Measurements from ENCODE around the gene PKHD1.

The PKHD1 gene

DNA sequence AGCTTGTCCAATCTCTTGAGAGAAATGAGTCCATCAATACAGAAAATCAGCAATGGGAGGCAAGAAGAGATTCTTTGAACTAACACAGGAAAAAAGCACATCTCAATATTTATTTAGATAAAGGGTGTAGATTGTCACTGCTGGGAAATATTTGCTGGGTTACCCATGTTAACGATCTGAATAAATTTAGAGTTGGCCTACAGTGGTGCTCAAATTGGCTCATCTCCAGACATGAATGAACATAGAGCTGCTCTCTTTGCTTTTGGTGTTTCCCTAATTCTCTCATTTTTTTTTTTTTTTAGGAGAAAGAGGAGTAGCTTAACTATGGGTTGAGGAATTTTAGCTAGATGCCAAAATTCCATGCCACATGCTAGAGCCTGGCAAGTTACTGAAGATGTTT, 471.2 kb downstream of the PKHD1 start:
- DNase-seq (ENCODE audit: low spot score) = no peak

DNA sequence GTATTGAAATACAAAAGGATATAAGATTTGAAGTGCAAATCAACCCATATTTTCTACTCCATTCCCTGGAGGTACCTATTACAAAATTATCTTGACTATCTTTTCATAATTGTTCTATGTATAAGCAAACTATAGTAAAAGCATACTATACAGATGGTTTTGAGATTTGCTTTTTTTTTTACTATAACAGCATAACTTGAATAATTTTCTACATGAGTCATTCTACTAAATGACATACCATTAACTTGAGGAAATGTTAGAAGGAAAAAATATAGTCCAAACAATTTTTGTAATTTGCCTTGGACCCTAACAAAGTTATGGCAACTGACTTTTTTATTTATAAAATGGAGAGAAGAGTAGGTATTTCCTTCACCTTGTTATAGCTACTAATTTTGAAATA, 472.7 kb downstream of the PKHD1 start:
- DNase-seq (ENCODE audit: low spot score) = no peak

DNA sequence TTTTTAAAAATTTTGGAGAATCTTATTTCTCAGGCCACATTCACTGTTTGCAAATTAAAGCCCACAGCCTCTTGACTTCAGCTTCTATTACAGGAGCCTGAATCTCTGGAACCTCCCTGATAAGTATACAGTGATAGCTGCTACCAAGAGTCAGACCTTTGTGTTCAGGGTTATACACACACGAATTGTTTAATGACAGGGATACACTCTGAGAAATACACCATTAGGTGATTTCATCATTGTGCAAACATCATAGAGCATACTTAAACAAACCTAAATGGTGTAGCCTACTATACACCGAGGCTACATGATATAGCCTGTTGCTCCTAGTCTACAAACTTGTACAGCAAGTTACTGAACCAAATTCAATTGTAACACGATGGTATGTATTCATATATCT, 473.9 kb downstream of the PKHD1 start:
- DNase-seq (ENCODE audit: low spot score) = no peak

DNA sequence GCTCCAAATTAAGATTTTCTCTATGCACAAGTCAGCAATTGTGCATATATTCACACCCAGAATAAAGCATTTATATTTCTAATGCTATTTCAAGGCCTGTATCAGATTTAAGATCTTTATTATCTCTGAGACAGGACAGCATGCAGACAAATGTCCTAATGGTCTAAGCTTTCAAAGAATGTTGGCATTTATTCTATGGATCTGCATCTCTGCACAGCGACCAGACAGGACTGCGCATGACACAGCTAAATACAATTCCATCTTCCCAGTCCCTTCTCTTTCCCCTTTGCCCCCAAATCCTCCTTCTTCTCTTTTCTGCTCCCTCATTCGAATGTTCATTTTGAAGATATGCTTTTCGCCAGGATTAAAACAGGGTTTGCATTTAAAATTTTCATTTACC, 478.5 kb downstream of the PKHD1 start:
- DNase-seq (ENCODE audit: low spot score) = no peak

DNA sequence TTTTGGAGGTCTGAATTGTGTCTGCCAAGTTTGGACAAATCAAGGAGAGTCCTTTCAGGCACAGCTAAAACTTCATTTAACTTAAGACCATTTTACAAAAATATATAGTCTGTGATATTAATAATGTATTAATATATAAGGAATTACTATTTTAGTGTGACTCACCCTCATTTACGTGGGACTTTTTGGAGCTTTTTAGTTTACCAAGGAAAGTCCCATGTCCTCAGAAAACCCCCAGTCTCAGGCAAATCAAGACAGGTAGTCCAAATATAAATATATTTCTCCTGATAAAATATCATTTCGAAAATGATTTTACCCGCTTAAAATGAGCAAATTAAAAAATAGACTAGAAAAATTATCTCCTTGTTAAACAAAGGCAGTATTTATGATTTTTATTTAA, 479.0 kb downstream of the PKHD1 start:
- no peak for DNase-seq (ENCODE audit: low spot score)

DNA sequence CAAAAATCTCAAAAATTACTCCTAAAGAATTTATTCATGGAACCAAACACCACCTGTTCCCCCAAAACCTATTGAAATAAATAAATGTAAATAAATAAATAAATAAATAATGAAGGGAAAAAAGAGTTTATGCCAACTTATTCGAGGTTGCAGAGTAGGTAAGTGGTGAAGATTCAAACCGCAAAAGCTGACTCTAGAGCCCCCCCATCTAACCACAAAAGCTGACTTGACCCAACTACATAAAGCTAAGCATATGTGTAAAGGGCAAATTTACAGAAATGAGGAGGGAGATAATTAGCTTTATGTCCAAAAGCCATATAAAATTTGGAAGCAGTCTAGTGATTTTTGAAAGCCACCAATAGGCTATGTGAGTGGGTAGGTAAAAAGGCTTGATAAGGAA, 486.9 kb downstream of the PKHD1 start:
- DNase-seq (ENCODE audit: low spot score) = no peak

DNA sequence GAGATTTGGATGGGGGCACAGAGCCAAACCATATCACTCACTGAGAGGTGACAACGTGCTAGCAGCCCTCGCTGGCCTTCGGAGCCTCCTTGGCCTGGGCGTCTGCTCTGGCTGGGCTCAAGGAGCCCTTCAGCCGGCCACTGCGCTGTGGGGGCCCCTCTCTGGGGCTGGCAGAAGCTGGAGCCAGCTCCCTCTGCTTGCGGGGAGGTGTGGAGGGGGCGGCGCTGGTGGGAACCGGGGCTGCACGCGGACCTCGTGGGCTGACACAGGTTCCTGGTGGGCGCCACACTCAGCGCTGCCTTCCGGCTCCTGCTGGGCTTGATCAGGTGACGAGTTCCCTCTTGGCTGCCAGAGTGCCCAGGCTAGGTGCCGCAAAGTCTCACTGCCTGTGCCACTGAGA, 489.2 kb downstream of the PKHD1 start:
- DNase-seq (ENCODE audit: low spot score) = no peak

DNA sequence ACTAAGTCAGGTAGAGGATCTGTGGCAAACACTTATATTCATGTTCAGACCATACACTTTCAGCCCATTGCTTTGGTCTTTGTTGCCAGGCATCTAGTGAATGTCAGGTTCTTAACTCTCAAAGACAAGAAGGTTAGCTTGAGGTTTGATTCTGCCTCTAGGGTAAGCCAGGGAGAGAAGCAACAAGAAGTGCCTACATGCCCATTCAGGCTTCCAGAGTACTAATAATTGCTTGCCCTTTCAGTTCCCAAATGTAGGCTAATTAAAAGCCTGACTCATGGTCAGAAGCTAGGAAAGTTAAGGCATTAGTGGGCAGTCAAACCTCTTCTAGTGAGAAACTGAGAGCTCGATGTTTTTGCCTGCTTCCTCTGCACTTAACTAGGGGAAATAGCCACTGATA, 492.4 kb downstream of the PKHD1 start:
- DNase-seq (ENCODE audit: low spot score) = no peak

GRCh38 chr6:51585264-51585663, 502.1 kb downstream of the PKHD1 start:
- DNase-seq (ENCODE audit: low spot score) = no peak

DNA sequence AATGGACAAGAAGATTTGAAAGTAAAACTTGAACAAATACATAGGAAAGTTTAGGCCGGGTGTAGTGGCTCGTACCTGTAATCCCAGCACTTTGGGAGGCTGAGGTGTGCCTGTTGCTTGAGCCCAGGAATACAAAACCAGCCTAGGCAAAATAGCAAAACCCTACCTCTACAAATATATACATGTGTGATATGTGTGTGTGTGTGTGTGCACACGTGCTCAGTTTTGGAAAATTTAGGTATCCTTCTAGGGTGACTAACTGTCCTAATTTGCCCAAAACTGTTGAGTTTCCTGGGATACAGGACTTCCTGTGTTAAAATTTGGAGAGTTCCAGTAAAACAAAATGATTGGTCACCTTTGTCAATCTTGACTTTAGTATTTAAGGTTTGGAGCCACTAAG, 503.2 kb downstream of the PKHD1 start:
- no peak for DNase-seq (ENCODE audit: low spot score)

DNA sequence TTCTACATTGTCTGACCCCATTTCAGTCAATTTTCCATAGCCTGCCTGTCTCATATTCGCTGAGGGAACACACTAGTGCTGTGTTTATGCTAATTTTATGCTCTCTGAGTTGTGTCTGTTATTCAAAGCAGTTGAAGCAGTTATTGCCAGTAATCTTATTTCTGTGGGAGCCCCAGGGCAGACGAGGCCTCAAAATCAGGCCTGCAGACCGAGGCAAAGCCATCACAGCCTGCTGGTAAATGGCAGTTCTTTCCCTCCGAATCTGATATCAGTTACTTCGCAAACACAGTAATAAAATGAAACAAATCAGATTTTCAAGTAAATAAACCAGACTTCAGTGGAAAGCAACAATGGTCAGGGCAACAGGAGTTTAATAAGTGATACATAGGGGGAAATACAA, 508.4 kb downstream of the PKHD1 start:
- DNase-seq (ENCODE audit: low spot score) = no peak

GRCh38 chr6:51578362-51578761, 509.1 kb downstream of the PKHD1 start:
- no peak for DNase-seq (ENCODE audit: low spot score)

DNA sequence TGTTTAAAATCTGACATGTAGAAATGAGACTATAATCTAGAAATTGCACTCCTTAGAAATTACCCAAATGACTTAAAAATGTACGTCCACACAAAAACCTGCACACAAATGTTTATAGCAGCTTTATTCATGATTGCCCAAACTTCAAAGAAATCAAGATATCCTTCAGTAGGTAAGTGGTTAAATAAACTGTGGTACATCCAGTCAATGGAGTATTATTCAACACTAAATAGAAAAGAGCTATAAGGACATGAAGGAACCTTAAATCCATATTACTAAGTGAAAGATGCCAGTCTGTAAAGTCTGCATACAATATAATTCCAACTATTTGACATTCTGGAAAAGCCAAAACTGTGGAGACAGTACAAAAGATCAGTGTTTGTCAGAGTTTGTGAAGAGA, 513.4 kb downstream of the PKHD1 start:
- no peak for DNase-seq (ENCODE audit: low spot score)

DNA sequence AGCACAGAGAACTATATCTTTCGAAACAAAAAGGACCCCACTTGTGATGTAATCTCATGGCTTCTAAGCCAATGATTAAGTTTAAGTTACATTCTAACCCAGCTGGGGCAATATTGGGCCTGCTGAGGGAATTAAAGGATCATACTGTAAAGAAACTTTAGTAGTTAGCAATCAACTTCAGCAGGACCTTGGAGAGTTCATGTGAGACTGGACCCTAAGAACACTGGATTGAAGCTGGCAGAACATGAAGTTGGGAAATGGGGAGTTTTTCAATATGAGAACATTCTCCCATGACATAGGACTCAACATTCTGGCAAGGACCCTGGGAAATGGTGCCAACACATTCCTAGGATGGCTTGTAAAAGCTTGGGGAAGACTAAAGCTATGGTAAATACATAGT, 516.2 kb downstream of the PKHD1 start:
- DNase-seq (ENCODE audit: low spot score) = no peak

DNA sequence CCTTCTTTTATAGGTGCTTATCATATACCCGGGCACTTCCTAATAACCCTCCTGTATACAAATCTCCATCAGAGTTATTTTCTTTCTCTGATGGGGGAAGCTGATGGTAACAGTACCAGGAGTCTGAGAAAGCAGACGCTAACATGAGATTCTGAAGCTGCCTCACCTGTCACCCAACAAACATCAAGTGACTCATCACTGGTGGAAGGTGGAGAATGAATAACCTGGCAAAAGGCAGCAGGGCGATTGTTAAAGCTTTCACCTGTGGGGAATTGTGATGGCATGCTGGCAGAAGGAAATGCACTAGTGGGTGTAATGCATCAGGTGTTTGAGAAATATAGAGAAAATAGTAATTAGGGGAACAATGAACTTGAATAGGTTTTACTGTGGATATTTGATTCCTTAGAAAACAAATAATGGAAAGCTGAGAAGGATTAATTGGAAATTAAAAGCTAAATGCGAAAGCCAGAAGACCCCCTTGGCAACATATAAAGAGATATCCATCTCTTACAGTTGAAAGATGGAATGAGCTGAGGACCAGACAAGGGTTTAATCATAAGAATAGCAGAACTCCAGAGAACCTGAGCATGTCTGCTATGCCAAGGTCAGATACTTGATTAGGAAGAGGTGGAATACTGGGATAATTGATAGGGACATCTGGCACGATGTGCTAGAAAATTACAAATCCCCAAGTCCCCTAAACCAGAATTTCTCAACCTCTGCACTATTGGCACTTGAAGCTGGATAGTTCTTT, 517.1 kb downstream of the PKHD1 start:
- DNase-seq (ENCODE audit: low spot score) = no peak

DNA sequence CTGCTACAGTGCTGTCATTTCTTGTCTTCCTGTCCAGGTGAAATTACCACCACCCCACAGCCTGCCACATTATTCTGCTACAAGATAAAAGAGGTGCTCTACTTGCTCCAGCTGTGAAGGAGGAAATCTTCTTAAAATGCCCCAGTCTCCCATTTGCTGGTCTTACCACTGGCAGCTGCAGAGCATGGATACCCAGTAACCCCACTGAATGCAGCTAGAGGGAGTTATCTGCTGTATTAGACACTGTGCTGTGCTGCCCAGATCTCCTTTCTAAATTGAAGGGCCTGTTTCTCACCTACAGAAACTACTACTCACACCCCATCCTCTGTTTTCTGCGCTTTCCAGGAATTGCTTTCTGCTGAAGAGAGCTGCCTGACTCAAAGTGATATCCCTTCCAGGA, 517.8 kb downstream of the PKHD1 start:
- DNase-seq (ENCODE audit: low spot score) = no peak

DNA sequence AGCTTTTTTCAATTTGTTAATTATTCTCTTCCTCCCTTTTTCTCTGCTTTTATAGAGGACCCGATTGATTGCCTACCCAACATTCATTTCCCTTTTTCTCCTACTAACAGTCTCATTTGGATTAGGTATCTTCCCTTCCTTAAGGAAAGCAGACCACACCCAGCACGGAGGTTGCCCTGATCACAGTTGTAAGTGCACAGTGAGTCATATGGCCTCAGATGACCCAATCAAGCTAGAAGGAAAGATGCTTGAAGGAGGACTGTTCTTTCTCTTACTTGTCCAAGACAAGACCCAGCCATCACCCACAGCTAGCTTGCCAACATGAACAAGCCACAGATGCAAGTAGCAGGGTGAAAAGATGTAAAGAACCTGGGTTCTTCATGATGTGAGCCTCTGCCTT, 518.6 kb downstream of the PKHD1 start:
- no peak for DNase-seq (ENCODE audit: low spot score)

GRCh38 chr6:51565472-51565871, 521.9 kb downstream of the PKHD1 start:
- DNase-seq (ENCODE audit: low spot score) = no peak

Measured in cerebellar cortex (tissue), 1 donor.